CD4-positive, alpha-beta T cell treated with Interleukin-4 for 1 hour (primary cell): ENCODE data around the gene ACADS.

ENCODE experiments used
- DNase-seq, 2 donors: peaks; one replicate each; pipeline ENCODE4 v3.0.0-alpha.2; 2020 to 2022

Gene ACADS, protein sequence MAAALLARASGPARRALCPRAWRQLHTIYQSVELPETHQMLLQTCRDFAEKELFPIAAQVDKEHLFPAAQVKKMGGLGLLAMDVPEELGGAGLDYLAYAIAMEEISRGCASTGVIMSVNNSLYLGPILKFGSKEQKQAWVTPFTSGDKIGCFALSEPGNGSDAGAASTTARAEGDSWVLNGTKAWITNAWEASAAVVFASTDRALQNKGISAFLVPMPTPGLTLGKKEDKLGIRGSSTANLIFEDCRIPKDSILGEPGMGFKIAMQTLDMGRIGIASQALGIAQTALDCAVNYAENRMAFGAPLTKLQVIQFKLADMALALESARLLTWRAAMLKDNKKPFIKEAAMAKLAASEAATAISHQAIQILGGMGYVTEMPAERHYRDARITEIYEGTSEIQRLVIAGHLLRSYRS

DNA sequence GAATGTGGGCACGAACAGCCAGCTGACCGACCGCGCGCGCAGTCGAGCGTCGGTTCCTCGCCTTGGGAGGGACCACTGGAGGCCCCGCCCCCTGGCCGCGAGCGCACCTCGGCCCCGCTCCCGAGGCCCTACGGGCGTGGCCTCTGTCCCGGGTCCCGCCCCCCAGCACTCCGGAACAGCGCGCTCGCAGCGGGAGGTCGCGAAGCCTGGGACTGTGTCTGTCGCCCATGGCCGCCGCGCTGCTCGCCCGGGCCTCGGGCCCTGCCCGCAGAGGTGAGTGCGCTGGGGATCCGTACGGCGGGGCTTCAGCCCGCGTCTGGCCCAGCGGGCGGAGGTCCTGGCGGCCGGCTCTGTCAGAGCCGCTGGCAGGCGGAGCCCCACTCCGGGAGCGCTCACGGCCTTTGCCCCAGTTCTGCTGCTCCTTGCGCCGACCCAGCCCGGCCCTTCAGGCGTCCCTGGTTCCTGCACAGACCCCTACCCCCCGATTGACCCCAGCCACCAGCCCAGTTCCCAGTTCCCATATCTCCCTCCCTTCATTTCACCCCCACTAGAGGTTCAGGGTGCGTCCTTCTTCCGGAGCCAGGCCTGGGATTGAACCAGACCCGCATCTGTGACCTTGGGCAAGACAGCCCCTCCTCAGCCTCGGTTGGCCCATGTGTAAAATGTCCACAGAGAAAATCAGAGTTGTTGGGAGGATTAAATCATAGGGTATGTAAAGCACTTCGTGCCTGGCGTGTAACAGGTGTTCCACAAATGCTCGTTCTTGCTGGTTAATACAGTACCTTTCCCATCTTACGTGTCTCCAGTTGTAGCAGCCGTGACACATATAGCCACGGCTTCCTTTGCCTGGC, at the start of gene ACADS:
ACADS (plus strand) TSS at position 168 of the 851 bp plus-strand sequence; CDS start at position 228, 60 bp downstream.
- DNase-seq: peak; percentile 87 to 90

DNA sequence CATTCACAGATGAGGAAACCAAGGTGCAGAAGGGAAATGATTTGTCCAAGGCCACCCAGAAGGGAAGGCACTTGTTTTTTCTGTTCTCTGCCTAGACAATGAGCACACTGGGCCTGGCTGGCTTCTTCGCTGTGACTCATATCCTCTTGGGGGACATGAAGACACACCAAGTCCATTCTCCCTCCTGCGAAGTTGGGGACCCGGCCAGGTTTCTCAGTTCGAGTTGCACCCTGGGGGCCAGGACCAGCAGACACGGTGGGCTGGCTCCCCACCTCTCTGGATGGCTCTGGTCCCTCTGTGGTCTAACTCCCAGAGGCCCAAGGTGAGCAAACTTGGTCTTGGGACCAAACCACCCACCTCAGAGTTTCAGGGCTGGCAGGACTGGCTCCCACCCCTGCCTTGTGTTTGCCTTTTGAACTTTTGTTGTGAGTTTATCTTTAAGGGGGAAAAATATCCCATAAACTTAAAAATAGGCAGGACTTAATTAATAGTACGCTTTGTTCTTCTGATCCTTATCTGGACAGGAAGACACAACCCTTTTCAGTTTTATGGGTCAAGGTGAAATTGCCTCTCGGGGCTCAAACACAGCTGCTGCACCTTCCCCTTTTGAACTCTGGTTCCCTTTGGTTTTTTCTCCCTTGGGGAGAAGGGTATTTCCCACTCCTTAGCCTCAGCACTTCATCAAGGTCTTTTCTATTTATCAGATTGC, 47.7 kb upstream of the ACADS start:
- peak in 1 of 2 donors; percentile 20 for DNase-seq

DNA sequence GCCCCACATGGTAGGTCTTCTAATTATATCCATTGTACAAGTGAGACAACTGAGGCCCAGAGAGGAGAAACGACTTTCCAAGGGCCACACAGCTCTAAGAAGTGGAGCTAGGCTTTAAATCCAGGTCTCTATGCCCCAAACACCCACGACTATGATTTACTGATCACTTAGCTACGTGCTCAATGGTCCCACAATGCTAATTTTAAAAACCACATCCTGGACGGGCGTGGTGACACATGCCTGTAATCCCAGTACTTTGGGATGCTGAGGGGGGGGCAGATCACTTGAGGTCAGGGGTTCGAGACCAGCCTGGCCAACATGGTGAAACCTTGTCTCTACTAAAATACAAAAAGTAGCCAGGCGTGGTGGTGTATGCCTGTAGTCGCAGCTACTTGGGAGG, 47.1 kb upstream of the ACADS start:
- DNase-seq: no peak

DNA sequence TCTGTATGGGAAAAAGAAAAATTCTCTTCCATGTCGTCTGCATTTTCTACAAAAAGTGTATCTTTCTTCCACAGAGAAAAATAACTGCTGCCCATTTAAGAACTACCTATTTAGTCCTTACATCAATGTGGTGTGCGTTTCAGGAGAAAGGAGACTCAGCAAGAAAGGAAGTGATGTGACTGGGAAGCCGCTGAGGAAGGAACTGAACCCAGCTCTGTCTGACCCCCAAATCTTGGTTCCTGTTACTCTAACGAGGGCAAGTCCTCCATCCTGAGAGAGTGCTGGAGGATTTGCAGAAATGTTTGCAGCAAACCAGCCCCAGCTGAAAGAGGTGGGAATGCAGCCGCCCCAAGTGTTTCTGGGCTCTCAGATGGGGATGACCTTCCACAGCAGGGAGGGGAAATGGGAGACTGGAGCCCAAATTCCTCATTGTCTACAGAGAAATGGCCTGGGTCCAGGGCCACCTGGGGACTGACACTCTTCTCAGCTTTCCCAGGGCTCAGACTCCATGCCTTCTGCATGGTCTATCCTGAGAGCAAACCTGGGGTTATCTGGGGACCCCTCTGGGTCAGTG, 45.4 kb upstream of the ACADS start:
- DNase-seq: peak in 1 of 2 donors; percentile 21

DNA sequence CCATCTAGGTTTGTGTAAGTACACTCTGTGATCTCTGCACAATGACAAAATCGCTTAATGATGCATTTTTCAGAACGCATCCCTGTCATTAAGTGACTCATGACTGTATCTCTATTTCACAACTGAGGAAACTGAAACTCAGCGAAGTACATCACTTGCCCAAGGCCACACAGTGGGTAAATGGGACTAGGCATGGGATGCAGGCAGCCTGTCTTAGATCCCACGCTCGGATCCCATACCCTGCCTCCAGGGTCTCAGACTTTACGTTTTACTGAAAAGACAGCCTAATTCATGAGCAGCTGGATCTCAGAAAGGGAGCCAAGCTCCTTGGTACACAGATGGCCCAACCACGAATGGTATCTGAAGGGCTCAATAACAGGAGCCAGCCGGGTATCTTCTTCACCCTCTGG, 41.1 kb upstream of the ACADS start:
- DNase-seq: no peak

DNA sequence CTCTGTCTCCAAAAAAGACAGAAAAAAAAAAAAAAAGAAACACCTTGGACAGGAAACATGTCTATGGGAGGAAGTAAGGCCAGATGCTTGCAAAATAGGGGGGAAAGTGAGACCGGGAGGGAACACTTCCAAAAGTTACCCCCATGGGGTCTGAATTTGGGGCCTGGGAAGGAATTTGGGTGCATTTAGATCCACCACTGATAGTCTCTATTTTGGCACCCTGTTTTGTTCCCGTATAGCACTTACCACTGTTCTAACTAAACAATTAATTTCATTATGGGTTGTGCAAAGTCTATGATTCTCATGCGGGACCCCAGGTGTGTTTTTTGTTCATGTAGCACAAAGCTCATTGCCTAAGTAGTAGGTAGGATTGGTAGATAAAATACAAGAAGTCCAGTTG, 40.1 kb upstream of the ACADS start:
- DNase-seq: no peak

DNA sequence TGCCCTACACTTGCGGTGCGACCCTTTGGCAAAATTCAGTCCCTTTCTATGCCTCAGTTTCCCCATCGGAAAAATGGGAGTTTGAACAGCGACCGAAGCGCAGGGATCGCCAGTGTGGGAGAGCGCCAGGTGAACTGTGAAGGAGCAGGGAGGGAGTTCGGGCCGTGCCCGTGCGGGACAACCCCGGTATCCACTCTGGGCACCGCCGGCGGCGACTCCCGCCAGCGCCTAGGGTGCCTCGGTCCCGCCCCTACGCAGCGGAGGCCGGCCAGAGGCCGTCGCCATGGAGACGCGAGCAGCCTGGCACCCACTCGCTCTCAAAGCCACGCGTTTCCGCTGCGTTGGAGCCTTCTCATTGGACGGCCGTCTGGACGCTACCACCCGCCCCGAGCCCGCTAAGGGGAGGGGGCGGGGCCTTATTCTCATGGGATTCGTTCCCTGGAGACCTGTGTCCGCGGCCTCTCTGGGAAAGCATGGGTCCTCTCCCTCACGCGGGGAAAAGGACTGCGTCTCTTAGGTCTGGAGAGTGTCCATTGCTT, 39.4 kb upstream of the ACADS start:
- peak; percentile 97 to 98 for DNase-seq

DNA sequence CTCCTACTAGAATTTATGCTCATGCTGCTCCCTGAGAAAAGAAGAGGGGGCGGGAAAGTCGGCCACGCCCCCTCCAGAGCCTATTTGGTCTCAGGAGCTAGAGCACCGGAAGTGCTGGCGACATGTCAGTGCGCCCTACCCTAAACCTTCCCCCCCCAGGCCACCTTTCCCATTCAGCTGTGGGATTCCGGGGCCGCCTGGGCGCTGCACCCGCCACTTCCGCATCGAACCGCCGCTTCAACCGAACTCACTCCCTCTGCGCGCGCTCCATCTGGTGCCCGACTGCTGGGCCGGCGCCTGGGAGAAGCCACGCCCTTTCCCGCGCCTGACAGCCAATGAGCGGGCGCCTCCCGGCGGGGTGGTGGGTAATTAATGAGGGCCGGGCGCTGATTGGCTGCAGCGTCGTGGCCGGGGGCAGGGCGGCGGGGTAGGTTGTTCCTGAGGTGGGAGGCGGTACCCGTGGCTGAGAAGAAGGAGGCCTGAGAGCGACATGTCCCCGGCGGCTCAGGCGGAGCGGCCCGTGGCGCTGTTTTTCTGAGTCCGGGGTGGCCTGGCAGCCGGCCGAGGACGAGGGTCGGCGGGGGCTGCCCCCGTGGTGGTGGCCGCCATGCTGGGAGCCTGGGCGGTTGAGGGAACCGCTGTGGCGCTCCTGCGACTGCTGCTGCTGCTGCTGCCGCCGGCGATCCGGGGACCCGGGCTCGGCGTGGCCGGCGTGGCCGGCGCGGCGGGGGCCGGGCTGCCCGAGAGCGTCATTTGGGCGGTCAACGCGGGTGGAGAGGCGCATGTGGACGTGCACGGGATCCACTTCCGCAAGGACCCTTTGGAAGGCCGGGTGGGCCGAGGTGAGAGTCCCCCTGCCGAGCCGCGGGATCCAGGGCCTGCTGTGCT, 38.7 kb upstream of the ACADS start, which contains the start of gene MLEC:
MLEC (plus strand) TSS at position 460 of the 888 bp plus-strand sequence; CDS start at position 608, 148 bp downstream.
- peak; percentile 99 for DNase-seq

DNA sequence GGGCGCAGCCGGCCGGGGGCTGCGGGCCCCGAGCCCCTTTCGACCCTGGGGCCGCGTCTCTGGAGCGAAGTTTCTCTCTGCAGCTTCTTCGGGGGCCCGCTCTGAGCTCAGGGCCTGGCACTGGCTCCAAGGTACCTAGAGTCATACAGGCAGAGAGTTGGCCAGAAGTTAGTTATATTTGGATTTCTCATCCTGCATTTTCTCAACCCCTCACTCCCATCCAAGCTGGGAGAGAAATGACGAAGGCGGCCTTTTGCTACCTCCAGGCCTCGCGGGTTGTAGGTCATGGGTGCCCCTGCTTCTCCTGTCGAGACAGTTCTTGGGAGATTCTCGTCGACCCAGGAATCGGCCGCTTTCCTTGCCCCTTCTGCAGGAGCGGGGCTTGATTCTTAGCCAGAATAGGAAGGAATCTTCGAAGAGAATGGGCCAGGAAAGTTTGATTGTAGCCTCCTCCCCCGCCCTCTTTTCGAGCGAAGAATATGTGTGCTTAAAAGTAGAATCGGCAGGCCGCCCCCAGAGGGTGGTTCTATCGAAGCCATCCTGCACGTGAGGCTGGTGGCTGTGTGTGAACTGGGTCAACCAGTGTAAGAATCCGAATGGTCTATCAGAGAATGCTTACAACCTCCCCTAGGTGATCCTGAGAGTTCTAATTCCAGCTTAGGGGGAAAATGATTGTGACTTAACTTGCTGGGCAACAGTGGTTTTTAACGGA, 37.9 kb upstream of the ACADS start:
- peak; percentile 27 to 38 for DNase-seq

DNA sequence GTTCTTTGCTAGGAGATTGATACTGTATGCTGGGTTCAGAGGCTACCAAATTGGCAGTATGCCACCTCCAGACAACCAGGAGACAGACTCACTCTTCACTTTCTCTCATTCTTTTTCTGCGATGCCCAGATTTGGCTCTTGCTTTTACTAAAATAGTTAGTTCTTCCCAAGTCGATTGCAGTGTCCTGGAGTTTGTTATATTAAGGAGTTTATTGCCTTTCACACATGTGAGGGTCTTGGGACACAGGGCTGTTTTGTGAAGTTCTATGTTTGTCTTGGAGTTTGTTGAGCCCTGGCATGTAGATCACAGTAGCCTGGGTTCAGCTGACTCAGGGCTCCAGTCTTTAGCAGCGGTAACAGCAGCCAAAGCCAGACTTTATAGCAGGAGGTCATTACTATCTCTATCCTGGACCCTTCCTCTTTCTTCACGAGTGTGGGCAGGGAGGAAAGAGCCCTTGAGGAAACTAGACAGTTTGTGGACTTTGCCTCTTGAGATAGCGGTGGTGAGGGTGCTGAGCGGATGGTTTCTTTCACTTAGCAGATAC, 37.0 kb upstream of the ACADS start:
- DNase-seq: no peak

DNA sequence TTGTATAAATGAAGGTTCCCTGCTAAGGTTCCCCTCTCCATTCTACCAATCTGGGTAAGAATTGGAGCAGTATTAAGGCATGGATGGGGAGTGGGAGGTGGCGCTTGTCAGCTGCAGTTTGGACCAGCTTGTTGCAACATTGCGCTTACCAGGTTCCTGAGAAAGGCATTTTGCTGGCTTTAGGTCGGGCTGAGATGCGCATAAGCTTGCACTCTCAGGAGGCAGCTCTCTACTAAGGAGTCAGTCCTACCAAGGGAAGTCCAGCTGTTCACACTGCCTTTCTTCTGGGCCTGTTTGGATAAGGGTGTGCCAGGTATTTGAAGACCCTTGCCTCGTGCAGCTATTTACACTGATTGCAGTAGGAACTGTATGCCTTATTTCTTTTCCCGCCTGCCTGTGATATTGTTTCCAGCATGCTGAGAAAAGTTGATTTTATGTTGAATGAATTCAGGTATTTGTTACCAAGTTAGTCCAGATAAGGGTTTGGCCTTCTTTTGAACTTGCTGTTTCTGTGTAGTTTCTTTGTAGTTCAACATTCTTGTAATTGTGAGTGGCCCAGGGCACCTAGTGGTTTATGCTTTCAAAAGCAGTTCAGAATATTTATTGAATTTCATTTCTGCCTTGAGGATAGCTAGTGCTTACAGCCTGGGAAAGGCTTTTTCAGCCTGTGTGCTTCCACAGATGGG, 36.1 kb upstream of the ACADS start:
- no peak for DNase-seq

DNA sequence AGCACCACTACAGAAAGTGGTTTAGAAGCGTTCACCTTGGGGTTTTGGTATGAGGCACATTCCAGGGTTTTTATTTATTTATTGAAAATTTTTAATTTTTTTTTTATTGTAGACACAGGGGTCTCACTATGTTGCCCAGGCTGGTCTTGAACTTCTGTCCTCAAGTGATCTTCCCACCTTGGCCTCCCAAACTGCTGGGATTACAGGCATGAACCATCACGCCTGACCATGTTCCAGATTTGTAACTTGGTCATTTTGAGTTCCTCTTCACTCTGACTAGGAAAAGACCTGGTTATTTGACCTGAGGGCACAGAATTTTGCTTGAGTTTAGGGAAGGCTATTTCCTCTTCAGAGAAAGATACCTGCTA, 35.6 kb upstream of the ACADS start:
- DNase-seq: no peak

DNA sequence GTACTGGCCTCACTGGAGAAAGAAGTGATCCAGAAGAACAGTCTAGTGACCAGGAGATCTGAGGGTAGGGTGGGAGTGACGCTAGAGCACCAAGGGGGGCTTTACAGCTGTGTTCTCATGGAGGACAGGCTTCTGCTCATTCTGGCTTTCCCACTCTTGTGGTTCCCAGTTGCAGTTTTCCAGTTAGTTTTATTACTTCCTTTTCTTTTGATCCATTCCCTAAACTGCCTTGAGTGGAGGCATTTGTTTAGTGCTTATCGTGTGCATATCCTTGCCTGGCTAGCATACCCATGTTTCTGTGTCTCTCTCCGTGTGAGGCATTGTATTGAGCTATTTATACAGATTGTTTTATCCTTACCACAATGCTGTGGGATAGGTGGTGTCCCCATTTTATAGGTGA, 34.6 kb upstream of the ACADS start:
- no peak for DNase-seq

DNA sequence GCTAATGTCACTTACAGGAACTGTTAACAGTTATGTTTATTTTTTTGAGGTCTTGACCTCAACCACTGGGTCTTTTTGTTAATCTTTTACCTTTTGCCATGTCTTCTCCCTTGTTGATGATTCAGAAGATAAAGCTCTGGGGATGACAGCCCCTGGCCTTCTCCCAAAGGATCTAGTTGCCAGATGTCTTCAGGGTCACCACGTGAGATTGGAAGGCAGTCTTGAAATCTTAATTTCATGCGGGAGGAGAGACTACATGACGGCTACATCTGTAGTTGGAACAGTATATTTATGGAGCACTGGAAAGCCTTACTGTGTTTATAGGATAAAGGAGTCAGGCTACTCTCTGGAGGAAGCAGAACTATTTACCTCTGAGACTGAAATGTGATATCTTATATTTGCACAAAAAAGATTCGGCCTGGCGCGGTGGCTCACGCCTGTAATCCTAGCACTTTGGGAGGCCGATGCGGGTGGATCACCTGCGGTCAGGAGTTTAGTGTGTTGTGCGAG, 33.0 kb upstream of the ACADS start:
- DNase-seq: no peak

DNA sequence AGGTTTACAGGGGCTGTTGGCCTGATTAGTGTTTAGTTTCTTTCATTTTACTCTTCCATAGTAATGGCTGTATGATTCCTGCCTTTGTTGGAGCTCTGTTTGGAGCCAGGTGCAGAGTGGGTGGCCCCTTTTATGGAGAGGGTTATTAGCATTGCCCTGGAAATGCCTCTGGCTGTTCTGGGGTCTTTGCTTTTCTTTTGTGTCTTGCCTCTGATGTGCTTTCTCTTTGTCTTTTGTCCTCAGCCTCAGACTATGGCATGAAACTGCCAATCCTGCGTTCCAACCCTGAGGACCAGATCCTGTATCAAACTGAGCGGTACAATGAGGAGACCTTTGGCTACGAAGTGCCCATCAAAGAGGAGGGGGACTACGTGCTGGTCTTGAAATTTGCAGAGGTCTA, 31.8 kb upstream of the ACADS start:
- DNase-seq: no peak

DNA sequence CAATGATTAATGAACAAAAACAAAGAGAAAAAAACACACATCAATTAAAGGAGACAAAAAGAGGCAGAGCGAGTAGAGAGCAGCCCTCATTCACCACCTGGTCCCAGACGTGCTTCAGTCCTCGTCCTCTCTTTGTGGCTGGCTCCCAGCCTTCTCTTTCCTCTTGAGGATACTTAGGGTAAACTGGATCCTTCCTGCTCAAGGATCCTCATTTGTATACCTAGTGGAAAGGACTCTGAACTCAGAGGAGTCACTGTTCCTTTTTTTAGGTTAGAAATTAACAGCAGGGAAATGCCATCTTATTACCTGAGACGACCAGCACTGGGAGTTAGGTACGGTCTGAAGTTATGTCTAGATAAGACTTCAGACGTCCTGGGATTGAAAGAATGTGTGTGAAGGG, 29.0 kb upstream of the ACADS start:
- no peak for DNase-seq

DNA sequence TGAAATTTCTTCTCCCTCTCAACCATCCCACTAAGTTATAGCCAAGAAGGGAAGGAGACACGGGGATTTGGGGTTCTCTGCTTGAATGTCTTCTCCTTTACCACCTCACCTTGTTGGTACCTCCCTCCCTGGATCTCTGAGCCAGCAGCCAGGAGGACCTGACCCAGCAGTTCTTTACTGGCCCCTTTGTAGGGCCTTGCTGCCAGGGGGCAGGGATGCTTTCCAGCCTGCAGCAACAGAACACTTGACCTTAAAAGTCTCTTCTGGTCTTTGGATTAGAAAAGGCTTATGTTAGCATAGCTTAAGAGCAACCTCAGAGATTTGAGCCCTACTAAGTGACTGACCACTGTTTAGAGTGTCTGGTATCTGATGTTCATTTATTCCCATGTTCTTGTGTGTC, 28.3 kb upstream of the ACADS start:
- no peak for DNase-seq

DNA sequence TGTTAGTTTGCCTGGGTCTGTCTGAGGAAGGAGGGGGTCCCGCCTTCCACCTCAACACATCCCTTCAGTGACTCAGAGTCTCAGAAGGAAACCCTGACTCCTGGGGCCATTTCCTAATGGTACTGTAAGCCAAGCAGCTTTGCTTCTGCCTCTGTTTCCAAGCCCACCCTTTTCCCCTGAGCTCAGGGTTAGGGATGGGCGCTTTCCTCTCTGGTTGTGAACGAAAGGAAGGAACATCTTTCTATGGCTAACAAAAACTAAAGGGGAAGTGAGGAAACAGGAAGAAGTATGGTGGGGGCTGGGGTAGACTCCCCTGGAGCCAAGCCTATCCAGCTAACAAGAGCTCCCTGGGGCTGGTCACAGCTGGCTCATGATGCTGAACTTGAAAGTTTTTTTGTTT, 27.0 kb upstream of the ACADS start:
- no peak for DNase-seq

DNA sequence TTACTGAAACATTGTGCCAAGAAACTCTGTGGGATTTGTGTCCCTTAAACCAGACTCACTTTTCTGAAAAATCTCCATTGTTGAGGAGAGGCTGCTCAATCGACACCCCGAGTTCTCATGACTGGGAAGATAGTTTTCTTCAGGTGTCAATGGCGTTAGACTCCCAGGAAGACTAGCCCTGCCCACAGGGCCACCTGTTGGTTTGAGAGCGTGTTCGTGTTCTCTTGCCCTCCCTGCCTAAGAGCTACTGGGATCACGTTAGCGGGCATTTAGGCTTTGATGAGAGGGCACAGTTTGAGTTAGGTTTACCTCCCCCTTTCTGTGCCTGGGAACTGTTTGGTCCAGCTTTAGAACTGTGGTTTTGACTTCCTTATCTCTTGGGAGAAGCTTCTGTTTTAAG, 26.1 kb upstream of the ACADS start:
- DNase-seq: no peak

DNA sequence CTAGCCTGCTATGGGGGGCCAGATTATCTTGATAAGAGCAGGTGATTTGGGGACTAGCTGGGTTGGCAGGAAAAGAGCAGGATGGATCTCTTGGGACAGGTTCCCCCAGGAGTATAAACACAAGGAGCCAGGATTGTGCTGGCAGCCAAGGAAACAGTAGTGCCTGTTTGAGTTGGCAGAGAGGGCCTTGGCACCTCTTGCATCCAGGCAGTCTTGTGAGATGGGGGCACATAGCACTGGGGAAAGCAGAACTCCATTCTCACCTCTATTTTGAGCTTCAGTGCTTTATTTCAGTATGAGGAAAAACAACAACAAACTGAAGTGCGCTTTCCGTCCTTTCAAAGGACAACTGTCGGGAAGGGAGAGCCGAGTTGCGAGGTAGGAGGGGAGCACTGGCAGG, 24.7 kb upstream of the ACADS start:
- DNase-seq: no peak
